NCI-H2107 treated with DMSO at 0.1 percent for 48 hours (cell line): ENCODE data around the gene ZNF616.

Experiments
- DNase-seq: peaks from one replicate; lab custom pipeline; 2025; ENCODE audit not compliant: unreplicated experiment; lab: John Stamatoyannopoulos, UW

ZNF616 gene

GRCh38 chr19:52139252-52140031, at the start of gene ZNF616:
Gene ZNF616 (minus strand): TSS chr19:52139938. CDS start chr19:52130512, 9,426 bp downstream.
- DNase-seq: peak; percentile 84

DNA sequence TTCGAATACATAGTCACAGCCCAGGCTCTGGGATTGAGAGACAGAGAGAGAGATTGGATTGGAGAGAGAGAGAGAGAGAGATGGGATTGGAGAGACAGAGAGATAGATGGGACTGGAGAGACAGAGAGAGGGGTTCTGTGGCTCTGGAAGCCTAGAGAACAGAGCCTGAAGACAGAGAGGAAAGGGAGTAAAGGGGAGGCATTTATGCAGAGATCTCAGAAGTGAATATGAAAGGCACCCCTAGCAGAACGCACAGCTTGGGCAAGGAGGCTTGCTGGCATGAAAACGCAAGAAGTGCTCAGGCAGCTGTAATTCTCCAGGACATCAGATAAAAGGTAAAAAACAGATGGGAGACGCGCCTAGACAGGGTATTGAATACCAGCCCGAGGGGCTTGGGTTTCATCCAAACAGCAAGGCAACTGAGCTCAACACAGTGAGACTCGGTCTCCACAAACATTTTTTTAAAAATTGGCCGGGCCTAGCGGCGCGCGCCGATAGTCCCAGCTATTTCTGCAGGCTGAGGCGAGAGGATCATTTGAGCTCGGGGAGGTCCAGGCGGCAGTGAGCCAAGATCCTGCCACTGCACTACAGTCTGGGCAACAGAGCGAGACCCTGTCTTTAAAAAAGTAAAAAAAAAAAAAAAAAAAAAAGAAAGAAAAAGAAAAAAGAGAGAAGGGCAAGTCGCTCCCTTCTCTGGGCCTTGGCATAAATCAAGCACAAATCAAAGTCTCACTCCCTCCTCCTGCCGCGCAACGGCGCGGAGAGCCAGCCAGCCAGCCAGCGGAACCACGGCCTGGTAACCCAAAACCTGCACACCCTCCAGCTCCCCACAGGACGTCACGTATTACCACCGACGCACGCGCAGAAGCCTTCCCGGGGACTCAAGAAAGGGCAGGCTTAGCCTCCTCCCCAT, 49.3 kb upstream of the ZNF616 start:
- DNase-seq: no peak

GRCh38 chr19:52187407-52187806, 47.7 kb upstream of the ZNF616 start:
- DNase-seq: no peak

DNA sequence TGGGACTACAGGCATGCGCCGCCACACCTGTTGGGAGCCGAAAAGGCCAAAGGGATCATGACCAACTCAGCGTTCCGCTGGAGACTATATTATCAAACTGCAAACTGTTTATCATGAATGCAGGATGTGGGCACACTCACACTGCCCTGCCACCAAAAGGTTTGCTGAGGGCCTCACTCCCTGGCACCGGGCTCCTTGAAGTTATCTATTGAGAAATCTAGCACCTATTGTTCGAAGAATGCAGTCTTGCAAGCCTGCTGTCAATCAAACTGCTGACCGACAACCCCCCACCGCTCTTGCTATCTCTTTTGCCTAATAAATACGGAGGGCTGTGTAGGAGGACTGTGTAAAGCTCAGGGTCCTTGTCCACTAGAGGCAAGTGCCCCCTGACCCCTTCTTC, 36.8 kb upstream of the ZNF616 start:
- no peak for DNase-seq

DNA sequence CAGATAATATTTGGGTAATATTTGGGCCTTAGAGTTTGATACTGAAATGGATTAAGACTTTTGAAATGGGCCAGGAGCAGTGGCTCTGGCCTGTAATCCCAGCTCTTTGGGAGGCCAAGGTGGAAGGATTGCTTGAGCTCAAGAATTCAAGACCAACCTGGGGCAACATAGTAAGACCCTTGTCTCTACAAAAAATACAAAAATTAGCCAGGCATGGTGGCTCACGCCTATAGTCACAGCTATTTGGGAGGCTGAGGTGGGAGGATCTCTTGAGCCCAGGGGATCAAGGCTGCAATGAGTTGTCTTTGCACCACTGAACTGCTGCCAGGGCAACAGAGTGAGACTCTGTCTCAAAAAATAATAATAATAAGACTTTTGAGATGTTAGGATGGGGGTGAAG, 32.6 kb upstream of the ZNF616 start:
- no peak for DNase-seq

DNA sequence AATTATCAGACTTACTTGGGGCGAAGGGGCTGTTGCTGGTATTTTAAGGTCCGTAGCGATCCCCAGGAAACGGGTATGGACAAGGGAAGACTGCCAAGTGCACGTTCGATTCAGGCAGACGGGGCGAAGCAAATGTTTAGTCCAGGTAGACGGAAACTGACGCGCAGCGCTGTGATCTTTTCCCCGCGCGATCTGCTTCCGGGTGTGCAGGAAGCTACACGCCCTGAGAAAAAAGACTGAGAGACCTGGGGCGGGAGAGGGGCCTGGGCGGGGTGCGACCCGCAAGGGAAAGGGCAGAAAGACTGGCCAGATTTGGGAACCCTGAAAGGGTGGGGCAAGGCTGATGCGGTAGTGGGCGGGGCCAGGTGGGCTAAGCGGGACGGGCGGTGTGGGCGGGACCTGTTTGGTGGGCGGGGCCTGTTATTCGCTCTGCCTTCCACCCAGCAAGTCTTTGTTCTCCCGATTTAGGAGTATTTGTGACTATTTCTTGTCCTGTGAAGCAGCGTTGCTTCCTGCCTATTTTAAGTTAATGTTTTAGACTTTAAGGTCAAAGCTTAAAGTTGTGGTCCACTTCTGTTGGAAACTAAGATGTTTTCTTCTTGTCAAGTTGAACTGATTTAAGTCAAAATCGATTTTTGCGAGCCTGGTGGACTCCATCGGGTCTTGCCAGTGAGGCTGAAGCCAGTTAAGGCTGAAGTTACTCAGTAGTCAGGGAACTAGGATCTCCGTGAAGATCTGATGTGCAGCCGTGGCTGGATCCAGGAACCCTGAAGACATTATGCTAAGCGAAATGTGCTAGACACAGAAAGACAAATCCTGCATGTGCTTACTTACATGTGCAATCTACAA, 31.8 kb upstream of the ZNF616 start, which contains the start of gene ZNF836:
ZNF836 (minus strand) TSS at position 301 of the 849 bp plus-strand sequence. CDS start 3,549 bp downstream, outside the sequence.
- peak; percentile 51 for DNase-seq

DNA sequence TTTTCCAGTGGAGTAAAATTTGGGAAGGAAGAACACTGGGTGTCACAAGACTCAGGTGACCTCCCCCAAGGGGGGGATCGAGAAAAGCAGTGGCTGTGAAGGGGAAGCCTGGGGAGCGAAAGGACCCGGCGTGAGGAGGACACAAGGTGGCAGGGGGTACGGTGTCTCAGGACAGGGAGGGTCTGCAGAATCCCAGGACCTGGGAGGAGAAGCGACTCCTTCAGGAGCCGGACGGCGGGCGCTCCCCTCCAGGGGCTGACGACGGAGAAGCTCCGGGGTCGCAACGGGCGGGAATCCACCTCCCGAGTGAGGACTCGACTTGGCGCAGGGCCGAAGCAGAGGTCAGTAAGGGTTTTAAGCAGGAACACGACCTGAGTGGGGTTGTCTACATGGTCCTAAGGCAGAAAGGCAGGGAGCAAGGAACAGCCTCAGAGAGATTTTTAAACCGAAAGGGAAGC, 31.2 kb upstream of the ZNF616 start:
- DNase-seq: no peak

DNA sequence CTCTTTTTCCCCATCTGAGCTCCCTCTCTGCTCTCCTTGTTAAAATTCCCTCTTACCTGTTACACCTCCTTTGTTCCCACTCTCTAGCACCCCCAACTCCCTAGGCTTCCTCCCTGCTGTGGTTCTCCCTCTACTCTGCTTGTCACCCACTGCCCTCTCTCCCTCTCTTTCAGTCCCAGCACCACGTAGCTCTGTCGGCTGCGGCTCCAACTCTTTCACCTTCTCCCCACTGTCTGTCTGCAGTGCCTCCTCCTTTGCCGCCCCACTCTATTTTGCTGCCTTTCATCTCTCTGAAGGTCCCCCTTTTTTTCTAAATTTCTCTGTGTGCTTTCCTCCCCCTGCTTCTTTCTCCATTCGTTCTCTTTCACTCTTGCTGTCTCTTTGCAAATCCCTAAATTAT, 30.6 kb upstream of the ZNF616 start:
- DNase-seq: no peak

DNA sequence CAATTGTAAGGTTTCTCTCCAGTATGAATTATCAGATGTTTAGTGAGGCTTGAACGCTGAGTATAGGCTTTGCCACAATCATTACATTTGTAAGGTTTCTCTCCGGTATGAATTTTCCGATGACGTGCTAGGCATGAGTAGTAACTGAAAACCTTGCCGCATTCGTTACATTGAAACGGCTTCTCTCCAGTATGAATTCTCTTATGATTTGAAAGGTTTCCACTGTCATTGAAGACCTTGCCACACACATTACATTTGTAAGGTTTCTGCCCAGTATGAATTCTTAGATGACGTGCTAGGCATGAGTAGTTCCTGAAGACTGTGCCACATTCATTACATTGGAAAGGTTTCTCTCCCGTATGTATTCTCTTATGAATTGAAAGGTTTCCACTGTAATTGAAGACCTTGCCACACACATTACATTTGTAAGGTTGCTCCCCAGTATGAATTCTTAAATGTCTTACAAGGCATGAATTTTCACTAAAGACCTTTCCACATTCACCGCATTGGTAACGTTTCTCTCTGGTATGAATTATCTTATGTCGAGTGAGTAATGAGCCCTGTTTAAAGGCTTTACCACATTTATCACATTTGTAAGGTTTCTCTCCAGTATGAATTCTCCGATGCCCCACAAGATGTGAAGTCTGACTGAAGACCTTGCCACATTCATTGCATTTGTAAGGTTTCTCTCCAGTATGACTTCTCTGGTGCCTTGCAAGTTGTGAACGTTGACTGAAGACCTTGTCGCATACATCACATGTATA, 16.0 kb upstream of the ZNF616 start:
- no peak for DNase-seq

DNA sequence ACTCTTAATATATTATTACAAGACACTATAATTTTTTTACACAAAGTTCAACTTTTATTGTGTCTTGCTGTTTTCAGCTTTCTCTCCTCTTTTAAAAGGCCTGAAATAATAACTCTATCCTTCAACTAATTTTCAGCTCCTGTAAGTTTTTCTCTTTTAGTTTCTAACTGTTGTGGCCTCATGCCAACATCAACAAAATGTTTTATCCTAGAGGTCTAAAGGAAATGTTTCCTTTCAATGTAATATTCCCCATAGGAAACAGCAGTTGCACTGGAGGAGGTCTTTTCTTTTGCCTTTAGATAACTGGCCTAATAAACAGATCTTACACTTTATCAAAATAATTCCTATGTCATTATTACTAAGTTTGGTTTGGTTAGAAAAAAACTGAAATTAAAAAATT, 8.5 kb upstream of the ZNF616 start:
- no peak for DNase-seq

DNA sequence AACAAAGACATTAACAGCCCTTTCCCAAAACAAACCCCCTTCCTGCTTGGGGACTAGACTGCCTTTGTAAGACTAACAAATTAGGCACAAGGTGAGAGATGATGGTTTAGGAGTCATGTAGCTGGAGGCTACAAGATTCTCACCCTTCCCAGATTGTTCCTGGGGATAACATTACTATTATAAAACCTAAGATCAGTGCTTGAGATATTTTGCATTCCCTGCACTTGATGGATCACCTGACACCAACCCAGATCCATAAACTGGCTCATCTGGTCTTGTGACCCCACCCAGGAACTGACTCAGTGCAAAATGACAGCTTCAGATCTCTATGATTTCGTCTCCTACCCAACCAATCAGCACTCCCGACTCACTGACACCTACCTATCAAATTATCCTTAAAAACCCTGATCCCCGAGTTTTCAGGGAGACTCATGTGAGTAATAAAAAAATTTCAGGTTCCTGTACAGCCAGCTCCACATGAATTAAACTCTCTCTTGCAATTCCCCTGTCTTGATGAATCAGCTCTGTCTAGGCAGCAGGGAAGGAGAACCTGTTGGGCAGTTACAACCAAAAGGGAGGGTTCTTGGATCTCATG, 2.4 kb upstream of the ZNF616 start:
- no peak for DNase-seq

DNA sequence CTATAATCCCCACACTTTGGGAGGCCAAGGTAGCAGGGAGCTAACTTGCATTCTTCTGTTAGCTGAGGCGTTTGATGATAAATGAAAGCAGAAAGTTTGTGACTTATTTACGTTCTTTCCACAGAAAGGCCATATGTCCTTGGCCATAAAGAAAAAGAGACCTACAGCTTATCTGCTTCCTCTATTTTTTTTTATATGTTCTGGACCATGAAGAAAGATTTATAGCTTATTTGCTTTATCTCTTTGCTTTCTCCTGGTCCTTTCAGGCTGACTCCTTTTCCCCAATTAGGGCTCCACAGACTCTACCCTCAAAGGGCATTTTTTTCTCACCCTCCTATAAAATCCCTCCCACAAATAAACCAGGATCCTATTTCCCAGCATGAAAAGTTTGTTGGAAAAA, 1.5 kb upstream of the ZNF616 start:
- DNase-seq: no peak

DNA sequence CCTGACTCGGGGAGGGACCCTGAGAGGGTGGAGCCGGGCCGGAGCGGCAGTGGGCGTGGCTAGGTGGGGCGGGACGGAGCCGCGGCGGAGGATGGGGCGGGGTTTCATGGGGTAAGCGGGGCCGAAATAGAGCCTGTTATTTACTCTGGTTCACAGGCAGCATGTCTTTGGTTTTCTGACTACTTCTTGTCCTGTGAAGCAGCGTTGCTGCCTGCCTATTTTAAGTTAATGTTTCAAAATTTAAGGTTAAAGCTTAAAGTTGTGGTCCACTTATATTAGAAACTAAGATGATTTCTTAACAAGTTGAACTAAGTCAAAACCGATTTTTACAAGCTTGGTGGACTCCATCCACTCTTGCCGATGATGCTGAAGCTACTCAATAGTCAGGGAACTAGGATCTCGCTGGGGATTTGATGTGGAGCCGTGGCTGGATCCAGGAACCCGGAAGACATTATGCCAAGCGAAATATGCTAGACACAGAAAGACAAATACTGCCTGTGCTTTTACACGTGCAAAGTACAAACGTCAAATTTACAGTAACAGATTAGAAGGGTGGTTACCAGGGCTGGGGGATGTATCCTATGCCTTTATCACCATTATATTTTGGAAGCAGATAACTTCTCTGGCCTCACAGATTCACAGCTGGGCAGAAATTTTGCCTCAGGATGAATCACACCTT, 433 bp upstream of the ZNF616 start:
- DNase-seq: no peak

DNA sequence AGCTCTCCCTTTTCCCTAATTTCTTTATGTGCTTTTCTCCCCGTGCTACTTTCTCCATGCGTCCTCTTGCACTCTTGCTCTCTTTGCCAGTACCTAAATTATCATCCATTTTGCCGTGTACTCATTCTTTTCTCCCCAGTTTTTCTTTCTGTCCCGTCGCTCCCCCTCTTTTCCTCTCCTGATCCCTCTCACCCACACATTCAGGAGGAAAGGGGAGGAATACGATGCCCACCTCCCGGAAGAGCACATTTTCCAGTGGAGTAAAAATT, 821 bp downstream of the ZNF616 start:
- DNase-seq: no peak

GRCh38 chr19:52138278-52138982, 1.3 kb downstream of the ZNF616 start:
- peak; percentile 49 for DNase-seq

DNA sequence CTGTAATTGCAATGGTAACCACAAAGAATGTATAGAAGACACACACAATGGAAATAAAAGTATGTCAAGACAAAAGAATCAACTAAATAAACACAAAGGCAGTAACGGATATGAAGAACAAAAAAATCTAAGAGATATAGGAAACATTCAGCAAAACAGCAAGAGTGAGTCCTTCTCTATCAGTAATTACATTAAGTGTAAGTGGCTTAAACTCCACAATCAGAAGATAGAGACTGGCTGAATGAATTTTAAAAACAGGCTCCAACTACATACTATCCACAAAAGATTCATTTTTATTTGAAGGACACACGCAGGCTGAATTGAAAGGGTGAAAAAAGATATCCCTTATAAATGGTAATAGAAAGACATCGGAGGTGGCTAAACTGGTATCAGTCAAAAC, 19.5 kb downstream of the ZNF616 start:
- no peak for DNase-seq

DNA sequence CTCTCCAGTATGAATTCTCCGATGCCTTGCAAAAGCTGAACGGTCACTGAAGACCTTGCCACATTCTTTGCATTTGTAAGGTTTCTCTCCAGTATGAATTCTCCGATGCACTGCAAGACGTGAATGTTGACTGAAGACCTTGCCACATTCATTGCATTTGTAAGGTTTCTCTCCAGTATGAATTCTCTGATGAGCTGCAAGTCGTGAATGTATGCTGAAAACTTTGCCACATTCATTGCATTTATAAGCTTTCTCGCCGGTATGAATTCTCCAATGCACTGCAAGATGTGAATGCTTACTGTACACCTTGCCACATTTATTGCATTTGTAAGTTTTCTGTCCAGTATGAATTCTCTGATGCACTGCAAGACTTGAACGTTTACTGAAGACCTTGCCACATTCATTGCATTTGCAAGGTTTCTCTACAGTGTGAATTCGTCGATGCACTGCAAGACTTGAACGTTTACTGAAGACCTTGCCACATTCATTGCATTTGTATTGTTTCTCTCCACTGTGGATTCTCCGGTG, 24.1 kb downstream of the ZNF616 start:
- DNase-seq: no peak

DNA sequence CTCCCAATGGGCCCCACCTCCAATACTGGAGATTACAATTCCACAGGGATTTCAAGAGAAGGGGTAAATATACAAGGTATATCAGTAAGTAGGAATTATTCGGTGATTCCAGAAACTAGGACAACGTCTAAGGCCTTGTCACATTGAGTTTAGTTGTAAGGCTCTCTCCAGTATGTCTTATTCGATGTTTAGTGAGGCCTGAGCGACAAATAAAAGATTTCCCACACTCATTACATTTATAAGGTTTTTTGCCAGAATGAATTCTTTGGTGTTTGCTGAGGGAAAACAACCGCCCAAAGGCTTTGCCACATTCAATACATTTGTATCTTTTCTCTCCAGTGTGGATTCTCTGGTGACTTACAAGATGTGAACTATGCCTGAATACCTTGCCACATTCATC, 25.0 kb downstream of the ZNF616 start:
- DNase-seq: no peak

DNA sequence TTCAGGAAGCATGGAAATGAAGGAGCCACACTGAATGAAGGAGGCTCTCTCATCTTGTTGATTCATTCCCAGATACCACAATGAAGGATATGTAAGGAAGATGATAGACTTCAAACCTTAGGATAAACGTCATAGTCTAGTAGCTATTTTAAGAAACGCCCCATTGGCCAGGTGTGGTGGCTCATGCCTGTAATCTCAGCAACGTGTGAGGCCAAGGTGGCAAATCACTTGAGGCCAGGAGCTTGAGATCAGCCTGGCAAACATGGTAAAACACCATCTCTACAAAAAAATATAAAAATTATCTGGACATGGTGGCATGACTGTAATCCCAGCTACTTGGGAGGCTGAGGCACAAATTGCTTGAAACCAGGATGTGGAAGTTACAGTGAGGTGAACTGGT, 27.1 kb downstream of the ZNF616 start:
- no peak for DNase-seq
